ENCODE results near the gene P4HA2. TPM values are rescaled to one million over a fixed set of nuclear protein-coding genes. Genes with fewer than 3 reads are reported as not detected.

The P4HA2 gene
- total and polyA plus RNA-seq, 2 of the 8 experiments (the other 6 are each of a cell fraction or from before 2014, with no cell fraction given) = 7.4 to 9.3 TPM

GRCh38 chr5:132266031-132266835 lies 38.6 kb upstream of the P4HA2 start:
- POLR2A ChIA-PET (ENCODE audit: partially characterized antibody) = interaction anchor here (2.8 kb wide), 1 partner anchor 12 kb away, joined by 10 read pairs; no protein-coding TSS in a partner anchor
- Histone ChIP-seq H3K4me2 (ENCODE audit: insufficient read depth in 1 of 2, low read depth in 2 of 2, low read length in 2 of 2) (no peak overlapping the region), H2BK12ac (ENCODE audit: low read depth, low read length) (no peak overlapping the region), H2AK5ac (ENCODE audit: low read depth, low read length) (no peak overlapping the region), H3K79me2 (ENCODE audit: control insufficient read depth in 1 of 2, insufficient read depth in 2 of 2, low read length in 2 of 2) (no peaks in the 10 kb centered on the region), H3K9me3 (ENCODE audit: insufficient read depth in 2 of 2, low read depth in 1 of 2, low read length in 1 of 2) (no peaks in the 10 kb centered on the region), H4K8ac (ENCODE audit: extremely low read depth, insufficient read depth, low read length) (no peak overlapping the region), H3K4ac (replicated peaks; ENCODE audit: insufficient read length, low read depth, low read length) (no peak overlapping the region), H2AFZ (ENCODE audit: low read length) (no peak overlapping the region), H3K4me3 (ENCODE audit: extremely low read depth in 1 of 4, insufficient read depth in 2 of 4, low read depth in 3 of 4, low read length in 4 of 4) (no peak overlapping the region), H3K14ac (ENCODE audit: insufficient read length) (no peak overlapping the region), H3K79me1 (ENCODE audit: low read depth, low read length) (no peaks in the 10 kb centered on the region), H3K9ac (replicated peaks in 1 of 4; ENCODE audit: extremely low read depth in 1 of 4, low read depth in 3 of 4, low read length in 3 of 4) (no peak overlapping the region; a peak in 1 of 7 replicates), H3K18ac (ENCODE audit: extremely low read depth, low read length) (no peak overlapping the region), H4K20me1 (replicated peaks in 1 of 2; ENCODE audit: control insufficient read depth in 1 of 2, insufficient read depth in 2 of 2, low read length in 2 of 2) (no peaks in the 10 kb centered on the region), H3K23me2 (ENCODE audit: low read depth, low read length) (no peaks in the 10 kb centered on the region), H3K56ac (replicated peaks; ENCODE audit: insufficient read length, low read depth, low read length) (no peak overlapping the region), H3K27ac (ENCODE audit: low read depth, low read length) (no peak overlapping the region), H3K23ac (ENCODE audit: insufficient read length) (no peak overlapping the region), H2BK120ac (replicated peaks; ENCODE audit: low read depth, low read length) (no peak overlapping the region), H3K36me3 (ENCODE audit: control insufficient read depth in 2 of 4, insufficient read depth in 4 of 4, low read length in 3 of 4) (no peaks in the 10 kb centered on the region), H2BK20ac (ENCODE audit: low read length) (no peak overlapping the region), H2BK15ac (ENCODE audit: low read length) (no peak overlapping the region), H4K5ac (ENCODE audit: insufficient read length, low read depth, low read length) (no peak overlapping the region), H3K4me1 (replicated peaks in 1 of 4; ENCODE audit: control insufficient read depth in 3 of 4, insufficient read depth in 4 of 4, low read length in 3 of 4) (peaks cover 0 to 2% (median 0%) of the 10 kb centered on the region in 4 experiments; a peak in 2 of 7 replicates), H2BK5ac (ENCODE audit: low read depth, low read length) (no peak overlapping the region), H3K27me3 (replicated peaks in 1 of 4; ENCODE audit: control insufficient read depth in 3 of 4, extremely low read depth in 1 of 4, insufficient read depth in 3 of 4, low read length in 3 of 4) (no peaks in the 10 kb centered on the region), H4K91ac (replicated peaks; ENCODE audit: insufficient read length, low read length) (no peak overlapping the region)
- DNase-seq (ENCODE audit: low read depth in 1 of 2, low spot score in 2 of 2) = peak in 1 of 2 experiments; percentile 38
- TF ChIP-seq CBX8 (IDR thresholded peaks at IDR 0.05; ENCODE audit: borderline replicate concordance, low read depth, low read length) (no peak), RFX5 (IDR thresholded peaks at IDR 0.05; ENCODE audit: borderline replicate concordance, low read depth, low read length) (no peak), RBBP5 (IDR thresholded peaks at IDR 0.05; ENCODE audit: borderline replicate concordance, low read depth, low read length) (no peak), EP300 (IDR thresholded peaks at IDR 0.05; ENCODE audit: borderline replicate concordance in 1 of 2, low read depth in 2 of 2, low read length in 2 of 2) (no peak), KDM1A (IDR thresholded peaks at IDR 0.05; ENCODE audit: borderline replicate concordance, low read length) (no peak), CREB1 (IDR thresholded peaks at IDR 0.05) (no peak), CBX5 (IDR thresholded peaks at IDR 0.05; ENCODE audit: low read depth, low read length) (no peak), HDAC6 (IDR thresholded peaks at IDR 0.05; ENCODE audit: low read depth, low read length) (no peak)
- no peak for FAIRE-seq
- CTCF ChIA-PET (ENCODE audit: partially characterized antibody) = interaction anchor here (1.6 to 4.4 kb wide), 5 partner anchors 16 to 201 kb away, joined by 3 to 44 read pairs (median 6); no protein-coding TSS in a partner anchor
- WGBS, 2 experiments (ENCODE audit: extremely low coverage in 1 of 2, insufficient coverage in 1 of 2, insufficient read length in 1 of 2, insufficient replicate concordance in 2 of 2, low coverage in 1 of 2, low lambda C conversion rate in 2 of 2, missing lambda C conversion rate in 1 of 2) = 85% methylated on average over 7 of the region's 7 CpGs; no CpG with 5 or more reads in 1 of the 2 experiments

Measured in H1 (cell line).